VCaP (cell line): ENCODE measurements around the gene SNX17.
"Not testable (repeated sequence)": the region's sequence is repeated elsewhere in the genome, so short reads cannot be mapped to it uniquely, and the experiment has no call there.

Source experiments
- H3K27ac ChIP-seq: fragments of 450-650 bp; 2 replicates; pipeline ENCODE4 v1.5.1; 2017
- CTCF ChIP-seq: fragments of 450-650 bp; conservative IDR thresholded peaks from 2 replicates; pipeline ENCODE4 v1.5.1; 2017; ENCODE audit warnings: mild to moderate bottlenecking, moderate library complexity

The SNX17 gene

GRCh38 chr2:27335311-27335710 lies 35.1 kb upstream of the SNX17 start:
- no peak for TF ChIP-seq CTCF
- H3K27ac ChIP-seq: no peak overlapping the region

- no peak for TF ChIP-seq CTCF
Measured at GRCh38 chr2:27336173-27336572, 34.2 kb upstream of the SNX17 start.

GRCh38 chr2:27347641-27348040 lies 22.8 kb upstream of the SNX17 start:
- H3K27ac ChIP-seq: no peak overlapping the region
- no peak for TF ChIP-seq CTCF

More at GRCh38 chr2:27336173-27336572, 34.2 kb upstream of the SNX17 start:
- H3K27ac ChIP-seq: no peak overlapping the region

GRCh38 chr2:27350106-27350693 lies 20.2 kb upstream of the SNX17 start:
- no peak overlapping the region for H3K27ac ChIP-seq
- TF ChIP-seq CTCF: no peak

- TF ChIP-seq CTCF: no peak
- no peak overlapping the region for H3K27ac ChIP-seq
Measured at GRCh38 chr2:27351802-27352598, 18.4 kb upstream of the SNX17 start.

- H3K27ac ChIP-seq: not testable (repeated sequence)
Measured at GRCh38 chr2:27353386-27353761, 17.0 kb upstream of the SNX17 start.

- no peak overlapping the region for H3K27ac ChIP-seq
- TF ChIP-seq CTCF: no peak
Measured at GRCh38 chr2:27353762-27354596, 16.4 kb upstream of the SNX17 start.
